MG63 (cell line): ENCODE results near the gene KRTAP12-1. TPM values are rescaled to one million over a fixed set of nuclear protein-coding genes. Genes with fewer than 3 reads are reported as not detected.
"Not testable (repeated sequence)": the region's sequence is repeated elsewhere in the genome, so short reads cannot be mapped to it uniquely, and the experiment has no call there.

Experiments used
- DNase-seq: peaks from one replicate; pipeline ENCODE4 v3.0.0-alpha.2; 2020
- H3K27me3 ChIP-seq: fragments of 250-450 bp; sonication (Bioruptor Pico); 2 replicates; pipeline ENCODE4 v1.5.1; 2020; ENCODE audit warnings: mild to moderate bottlenecking, moderate library complexity
- H3K36me3 ChIP-seq: fragments of 250-450 bp; sonication (Bioruptor Pico); 2 replicates; pipeline ENCODE4 v1.5.1; 2020; ENCODE audit warnings: mild to moderate bottlenecking, moderate library complexity
- H3K4me3 ChIP-seq: fragments of 250-450 bp; sonication (Bioruptor Pico); 2 replicates; pipeline ENCODE4 v1.5.1; 2020; ENCODE audit warnings: mild to moderate bottlenecking, moderate library complexity
- H3K9me3 ChIP-seq: fragments of 250-450 bp; sonication (Bioruptor Pico); 2 replicates; pipeline ENCODE4 v1.5.1; 2020; ENCODE audit warnings: mild to moderate bottlenecking, moderate library complexity
- total RNA-seq: library from RNA; depleted of rRNA; stranded (reverse); fragments of >200 nt; shearing (Covaris generic); gene quantifications from 2 replicates; pipeline ENCODE4 v1.2.3, GENCODE V29; 2014; ENCODE audit warnings: low replicate concordance

The KRTAP12-1 gene
- total RNA-seq, 1 experiment from 2014 or later = not detected

DNA sequence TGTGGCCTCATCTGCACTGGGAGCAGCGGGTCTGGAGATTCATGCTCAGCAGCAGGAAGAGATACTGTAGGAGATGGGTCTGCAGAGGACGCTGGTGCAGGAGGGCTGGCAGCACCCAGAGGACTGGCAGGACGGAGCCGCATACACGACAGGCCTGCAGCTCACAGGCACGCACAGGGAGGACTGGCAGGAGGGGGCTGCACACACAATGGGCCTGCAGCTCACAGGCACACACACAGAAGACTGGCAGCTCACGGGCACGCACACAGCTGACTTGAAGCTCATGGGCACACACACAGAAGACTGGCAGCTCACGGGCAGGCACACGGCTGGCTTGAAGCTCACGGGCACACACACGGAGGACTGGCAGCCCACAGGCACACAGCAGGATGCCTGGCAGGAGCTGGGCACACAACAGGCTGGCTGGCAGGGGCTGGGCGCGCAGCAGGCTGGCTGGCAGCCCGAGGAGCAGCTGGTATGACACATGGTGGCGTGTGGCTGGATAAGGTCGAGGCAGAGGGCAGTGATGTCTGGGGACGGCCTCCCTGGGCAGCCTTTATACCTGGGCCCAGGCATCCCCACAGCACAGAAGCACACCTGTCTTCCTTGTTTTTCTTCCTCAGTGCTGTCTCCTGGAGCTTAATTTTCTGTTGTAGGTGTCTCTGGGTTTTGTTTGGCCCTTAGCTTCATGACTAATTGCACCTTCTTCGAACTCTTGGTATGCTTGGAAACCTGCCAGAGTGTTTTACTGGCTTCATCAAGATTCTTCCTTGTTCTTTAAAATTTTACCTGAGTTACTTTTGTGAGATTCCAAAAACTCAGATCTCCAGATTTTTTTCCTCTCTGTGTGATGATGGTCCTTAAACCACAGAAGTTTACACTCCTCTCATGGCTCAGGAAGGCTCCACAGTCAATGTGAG is 15.3 kb downstream of the KRTAP12-1 start, which contains the start of gene KRTAP12-2:
KRTAP12-2 (minus strand) TSS at position 527 of the 920 bp plus-strand sequence; CDS start at position 486, 41 bp downstream.
- peak; percentile 86 for DNase-seq
- Histone ChIP-seq H3K9me3 (peaks cover 11% of the 10 kb centered on the region; the same call in 1 of the 2 replicates), H3K36me3 (no peaks in the 10 kb centered on the region), H3K4me3 (no peak within 1 kb of the TSS), H3K27me3 (no peaks in the 10 kb centered on the region; the same call in 1 of the 2 replicates)

DNA sequence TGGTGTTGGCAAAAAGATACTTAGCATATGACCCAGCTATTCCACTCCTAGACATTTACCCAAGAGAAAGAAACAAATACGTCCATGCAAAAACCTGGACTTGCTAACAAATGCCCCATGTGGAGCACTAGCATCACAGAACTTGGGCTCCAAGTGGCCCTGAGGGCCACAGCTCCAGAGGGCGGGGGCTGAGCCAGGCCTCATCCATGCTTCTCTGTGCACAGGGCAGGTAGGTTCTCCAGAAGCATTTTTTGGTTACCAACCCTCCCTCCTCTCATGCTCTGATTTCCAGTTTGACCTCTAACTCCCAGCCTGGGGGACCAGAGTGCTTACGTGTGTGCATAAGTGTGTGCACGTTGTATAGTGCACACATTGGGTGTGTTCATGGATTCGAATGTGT is 17.3 kb downstream of the KRTAP12-1 start:
- Histone ChIP-seq H3K27me3 (no peaks in the 10 kb centered on the region; the same call in 1 of the 2 replicates), H3K36me3 (no peaks in the 10 kb centered on the region), H3K9me3 (peaks cover 4% of the 10 kb centered on the region; the same call in 1 of the 2 replicates), H3K4me3 (no peak overlapping the region)
- DNase-seq = no peak

DNA sequence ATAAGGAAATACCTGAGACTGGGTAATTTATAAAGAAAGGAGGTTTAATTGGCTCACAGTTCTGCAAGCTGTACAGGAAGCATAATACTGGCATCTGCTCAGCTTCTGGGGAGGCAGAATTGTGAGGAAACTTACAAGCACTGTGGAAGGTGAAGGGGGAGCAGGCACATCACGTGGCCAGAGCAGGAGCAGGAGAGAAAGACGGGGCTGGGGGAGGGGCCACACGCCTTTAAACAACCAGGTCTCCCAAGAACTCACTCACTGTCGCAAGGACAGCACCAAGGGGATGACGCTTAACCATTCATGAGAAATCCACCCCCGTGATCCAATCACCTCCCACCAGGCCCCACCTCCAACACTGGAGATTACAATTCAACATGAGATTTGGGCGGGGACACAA is 20.4 kb downstream of the KRTAP12-1 start:
- H3K36me3 ChIP-seq, DNase-seq, H3K4me3 ChIP-seq, H3K9me3 ChIP-seq, H3K27me3 ChIP-seq: not testable (repeated sequence)

DNA sequence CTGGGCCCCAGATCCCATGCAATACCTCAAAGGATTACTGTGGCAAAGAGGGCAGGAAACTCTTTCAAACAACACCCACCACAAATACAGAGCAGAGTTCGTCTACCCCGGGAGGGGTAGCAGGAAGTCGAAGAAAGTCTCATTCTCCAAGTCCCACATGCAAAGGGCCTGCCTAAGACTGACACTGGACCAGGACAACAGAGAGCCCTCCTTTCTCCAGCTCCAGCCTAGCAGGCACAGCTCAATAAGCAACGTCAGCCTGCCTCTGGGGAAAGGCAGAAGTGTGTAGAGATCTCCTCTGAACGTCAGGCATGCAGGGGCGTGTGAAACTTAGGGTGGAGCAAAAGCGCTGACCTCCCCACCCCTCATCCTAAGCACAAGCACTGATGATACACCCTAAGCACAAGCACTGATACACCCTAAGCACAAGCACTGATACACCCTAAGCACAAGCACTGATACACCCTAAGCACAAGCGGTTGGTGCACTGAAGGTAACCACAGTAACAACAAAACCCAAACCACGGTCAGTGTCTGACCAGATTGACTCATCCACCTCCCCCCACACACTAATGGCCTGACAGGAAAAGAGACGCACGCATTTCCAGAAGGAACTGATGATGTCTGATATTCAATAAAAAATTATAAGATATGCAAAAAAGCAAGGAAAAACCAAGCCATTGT is 22.9 kb downstream of the KRTAP12-1 start:
- no peak for DNase-seq
- no peak overlapping the region for H3K4me3 ChIP-seq
- H3K36me3 ChIP-seq = no peaks in the 10 kb centered on the region
- H3K9me3 ChIP-seq = peaks cover 10% of the 10 kb centered on the region
- no peaks in the 10 kb centered on the region for H3K27me3 ChIP-seq

DNA sequence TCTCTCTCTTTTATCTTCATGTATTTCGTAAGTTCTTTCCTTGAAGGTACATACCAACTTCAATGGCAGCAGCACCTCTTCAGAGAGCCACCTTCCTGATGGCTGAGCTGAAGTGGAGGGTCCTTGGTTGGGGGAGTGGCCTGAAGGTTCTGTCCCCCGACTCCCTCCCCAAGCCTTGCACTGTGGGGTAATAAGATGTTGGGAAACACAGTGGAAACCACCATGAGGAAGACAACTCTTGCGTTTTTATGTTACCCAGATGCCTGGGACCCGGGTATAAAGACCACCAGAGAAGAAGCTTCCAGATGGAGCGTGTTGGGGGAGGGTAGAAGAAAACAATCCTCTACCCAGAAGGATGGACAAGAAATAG is 23.4 kb downstream of the KRTAP12-1 start:
- no peak for DNase-seq
- H3K36me3 ChIP-seq = no peaks in the 10 kb centered on the region
- no peak overlapping the region for H3K4me3 ChIP-seq
- H3K27me3 ChIP-seq = no peaks in the 10 kb centered on the region
- peaks cover 10% of the 10 kb centered on the region for H3K9me3 ChIP-seq

DNA sequence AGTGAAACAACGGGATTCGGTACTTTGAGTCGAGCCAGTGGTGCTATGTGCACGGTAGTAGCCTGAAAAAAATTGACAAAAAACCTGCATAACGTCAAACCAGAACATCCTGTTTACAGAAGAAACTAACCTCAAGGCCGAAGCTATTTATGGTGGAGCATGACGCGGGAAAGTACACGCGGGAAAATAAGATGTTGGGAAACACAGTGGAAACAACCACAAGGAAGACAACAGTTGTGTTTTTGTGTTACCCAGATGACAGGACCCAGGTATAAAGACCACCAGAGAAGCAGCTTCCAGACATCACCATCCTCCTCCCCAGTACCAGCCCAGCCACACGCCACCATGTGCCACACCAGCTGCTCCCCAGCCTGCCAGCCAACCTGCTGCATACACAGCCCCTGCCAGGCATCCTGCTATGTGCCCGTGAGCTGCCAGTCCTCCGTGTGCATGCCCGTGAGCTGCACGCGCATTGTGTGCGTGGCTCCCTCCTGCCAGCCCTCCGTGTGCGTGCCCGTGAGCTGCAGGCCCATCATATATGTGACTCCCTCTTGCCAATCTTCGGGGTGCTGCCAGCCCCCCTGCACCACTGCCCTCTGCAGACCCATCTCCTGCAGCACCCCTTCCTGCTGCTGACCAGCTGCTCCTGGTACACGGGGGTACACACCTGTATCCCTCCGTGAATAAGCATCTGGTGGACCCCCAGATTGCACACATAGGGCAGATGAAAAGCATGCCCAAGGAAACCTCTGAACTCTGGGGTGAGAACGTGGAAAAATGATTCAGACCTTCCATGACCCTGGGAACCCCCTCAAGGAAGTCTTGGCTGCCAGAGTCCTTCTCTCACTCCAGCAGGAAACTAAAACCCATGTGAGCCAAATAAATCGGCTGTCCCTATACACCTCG is 24.1 kb downstream of the KRTAP12-1 start, which contains the start of gene KRTAP12-3:
KRTAP12-3 (plus strand) TSS at position 298 of the 906 bp plus-strand sequence; CDS start at position 346, 48 bp downstream.
- Histone ChIP-seq H3K4me3 (no peak within 1 kb of the TSS), H3K9me3 (peaks cover 10% of the 10 kb centered on the region), H3K27me3 (no peaks in the 10 kb centered on the region), H3K36me3 (no peaks in the 10 kb centered on the region)
- DNase-seq = no peak

DNA sequence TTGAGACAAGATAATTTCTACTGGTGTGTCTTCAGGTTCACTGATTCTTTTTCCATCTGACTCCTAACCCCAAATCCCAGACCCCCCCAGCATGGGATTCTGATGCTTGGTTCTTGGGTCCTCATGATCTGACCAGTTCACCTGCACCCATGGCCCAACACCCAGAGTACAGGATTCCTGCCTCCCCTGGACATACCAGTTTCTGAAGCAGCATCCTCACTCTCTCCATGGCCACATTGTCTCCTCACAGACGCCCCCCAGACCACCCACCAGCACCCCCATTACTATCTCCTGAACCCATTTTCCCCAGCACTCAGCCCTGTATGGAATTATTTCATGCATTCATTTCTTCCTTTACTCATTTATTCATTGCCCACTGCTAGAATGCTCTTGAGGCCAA is 25.1 kb downstream of the KRTAP12-1 start:
- no peak for DNase-seq
- Histone ChIP-seq H3K36me3 (no peaks in the 10 kb centered on the region), H3K27me3 (no peaks in the 10 kb centered on the region), H3K9me3 (peaks cover 10% of the 10 kb centered on the region), H3K4me3 (no peak overlapping the region)

DNA sequence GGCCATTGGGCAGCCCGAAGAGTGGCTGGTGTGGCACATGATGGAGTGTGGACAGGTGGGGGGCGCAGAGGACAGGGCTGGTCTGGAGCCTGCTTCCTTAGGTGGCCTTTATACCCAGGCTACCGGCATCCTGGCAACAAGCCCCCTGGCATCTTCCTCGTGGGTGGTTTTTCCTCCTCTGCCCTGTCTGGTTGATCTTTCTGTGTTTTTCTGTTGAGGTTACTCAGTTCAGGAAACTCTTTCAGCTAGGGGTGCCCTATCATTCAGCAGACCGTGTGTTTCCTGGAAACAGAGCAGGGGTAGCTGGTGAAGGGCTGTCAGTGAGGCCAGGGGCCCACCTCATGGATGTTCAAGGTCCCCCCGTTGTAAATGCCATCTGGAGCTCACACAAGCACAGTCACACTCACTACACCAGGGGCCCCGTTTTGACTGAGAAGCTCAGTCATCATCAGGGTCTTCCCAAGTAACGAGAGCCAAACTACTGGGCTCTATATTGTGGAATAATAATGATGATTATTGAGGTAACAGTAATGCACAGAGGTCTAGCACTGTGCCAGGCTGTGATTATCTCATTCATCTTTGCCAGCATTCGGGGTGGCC is 27.3 kb downstream of the KRTAP12-1 start, which contains the start of gene KRTAP12-4:
KRTAP12-4 (minus strand) TSS at position 84 of the 600 bp plus-strand sequence; CDS start at position 39, 45 bp downstream.
- Histone ChIP-seq H3K27me3 (no peaks in the 10 kb centered on the region), H3K4me3 (no peak within 1 kb of the TSS), H3K9me3 (peaks cover 10% of the 10 kb centered on the region), H3K36me3 (no peaks in the 10 kb centered on the region)
- no peak for DNase-seq

DNA sequence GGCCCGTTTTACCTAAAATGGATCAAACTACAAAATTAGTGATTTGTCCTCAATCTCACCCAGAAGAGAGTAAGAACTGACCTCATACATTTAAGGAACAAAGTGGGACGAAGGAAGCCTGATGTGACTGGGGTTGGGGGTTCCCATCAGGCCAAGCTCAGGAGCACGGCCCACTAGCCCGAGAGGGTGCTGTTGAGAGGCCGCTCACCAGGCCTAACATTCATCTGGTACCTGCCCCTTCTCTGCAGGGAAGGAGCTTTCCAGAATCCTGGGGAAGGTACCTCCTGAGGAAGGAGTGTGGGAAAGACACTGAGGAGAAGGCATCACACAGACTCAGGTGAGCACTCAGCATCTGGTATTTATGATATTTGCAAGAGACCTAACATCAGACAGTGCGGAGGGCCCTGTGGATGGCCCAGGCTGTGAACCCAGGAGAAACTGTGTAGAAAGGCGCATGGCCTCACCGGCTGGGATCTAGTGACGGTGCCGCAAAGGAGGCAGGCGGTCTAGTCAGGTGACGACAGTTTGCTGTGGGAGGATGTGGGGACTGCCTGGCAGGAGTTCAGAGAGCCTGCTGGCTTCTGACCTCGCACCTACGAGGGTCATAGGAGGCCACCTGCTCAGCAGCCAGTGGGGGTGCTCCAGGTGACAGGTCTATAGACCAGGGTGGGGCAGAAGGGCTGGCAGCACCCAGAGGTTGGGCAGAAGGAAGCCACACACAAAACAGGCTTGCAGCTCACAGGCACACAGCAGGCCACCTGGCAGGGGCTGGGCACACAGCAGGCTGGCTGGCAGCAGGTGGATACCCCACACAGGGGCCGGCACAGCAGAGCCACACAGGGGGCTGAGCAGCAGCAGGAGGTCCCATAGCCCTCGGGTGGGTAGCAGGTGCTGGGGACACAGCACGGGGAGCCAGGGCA is 28.0 kb downstream of the KRTAP12-1 start:
- Histone ChIP-seq H3K27me3 (no peaks in the 10 kb centered on the region), H3K4me3 (no peak overlapping the region), H3K36me3 (no peaks in the 10 kb centered on the region), H3K9me3 (peaks cover 10% of the 10 kb centered on the region)
- no peak for DNase-seq

DNA sequence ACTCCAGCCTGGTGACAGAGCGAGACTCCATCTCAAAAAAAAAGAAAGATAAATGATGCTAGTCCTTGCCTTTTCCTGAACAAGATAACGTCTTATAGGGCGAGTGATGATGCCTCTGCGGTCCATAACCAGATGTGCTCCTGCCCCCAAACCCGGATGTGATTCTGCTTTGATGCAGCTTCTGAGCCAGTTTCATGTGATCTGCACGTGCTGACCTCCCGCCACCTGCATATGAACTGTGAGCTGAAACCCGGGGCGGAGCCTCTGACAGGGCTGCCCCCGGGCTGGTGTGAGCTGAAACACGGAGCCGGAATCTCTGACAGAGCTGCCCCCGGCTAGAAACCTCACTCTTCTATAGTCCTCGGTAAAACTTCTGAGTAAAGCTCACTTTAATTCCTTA is 28.8 kb downstream of the KRTAP12-1 start:
- Histone ChIP-seq H3K36me3 (no peaks in the 10 kb centered on the region), H3K4me3 (no peak overlapping the region), H3K9me3 (peaks cover 10% of the 10 kb centered on the region), H3K27me3 (no peaks in the 10 kb centered on the region)
- no peak for DNase-seq

DNA sequence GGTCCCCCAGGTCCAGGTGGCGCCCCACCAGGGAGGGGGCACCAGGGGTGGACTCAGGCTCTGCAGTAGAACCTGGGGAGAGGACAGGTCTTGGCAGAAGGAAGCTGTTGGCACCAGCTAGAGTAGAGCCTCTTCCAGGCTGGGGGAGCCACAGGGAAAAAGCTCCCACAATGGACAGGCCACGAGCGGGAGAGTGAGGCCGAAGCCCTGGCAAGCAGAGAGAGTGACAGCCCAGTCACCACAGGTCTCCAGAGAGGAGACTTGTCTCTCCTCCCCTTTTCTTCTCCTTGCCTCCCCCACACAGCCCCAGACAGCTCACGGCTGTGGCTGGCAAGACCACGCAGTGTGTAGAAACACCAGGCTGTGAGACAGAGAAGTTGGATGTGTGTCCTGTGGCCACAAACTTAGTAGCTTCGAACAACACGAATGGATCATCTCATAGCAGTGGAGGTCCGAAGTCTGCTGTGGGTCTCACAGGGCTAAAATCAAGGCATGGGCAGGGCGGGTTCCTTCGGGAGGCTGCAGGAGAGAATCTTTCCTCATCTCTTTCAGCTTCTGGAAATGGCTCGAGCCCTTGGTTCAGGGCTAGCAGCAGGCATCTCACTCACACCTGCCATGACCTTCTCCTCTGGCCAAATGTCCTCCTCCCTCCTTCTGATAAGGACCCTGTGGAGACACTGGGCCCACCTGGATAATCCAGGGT is 30.8 kb downstream of the KRTAP12-1 start:
- Histone ChIP-seq H3K36me3 (no peaks in the 10 kb centered on the region), H3K4me3 (no peak overlapping the region), H3K9me3 (peaks cover under 1% of the 10 kb centered on the region; the same call in 1 of the 2 replicates), H3K27me3 (no peaks in the 10 kb centered on the region; the same call in none of the 2 replicates)
- DNase-seq = no peak

DNA sequence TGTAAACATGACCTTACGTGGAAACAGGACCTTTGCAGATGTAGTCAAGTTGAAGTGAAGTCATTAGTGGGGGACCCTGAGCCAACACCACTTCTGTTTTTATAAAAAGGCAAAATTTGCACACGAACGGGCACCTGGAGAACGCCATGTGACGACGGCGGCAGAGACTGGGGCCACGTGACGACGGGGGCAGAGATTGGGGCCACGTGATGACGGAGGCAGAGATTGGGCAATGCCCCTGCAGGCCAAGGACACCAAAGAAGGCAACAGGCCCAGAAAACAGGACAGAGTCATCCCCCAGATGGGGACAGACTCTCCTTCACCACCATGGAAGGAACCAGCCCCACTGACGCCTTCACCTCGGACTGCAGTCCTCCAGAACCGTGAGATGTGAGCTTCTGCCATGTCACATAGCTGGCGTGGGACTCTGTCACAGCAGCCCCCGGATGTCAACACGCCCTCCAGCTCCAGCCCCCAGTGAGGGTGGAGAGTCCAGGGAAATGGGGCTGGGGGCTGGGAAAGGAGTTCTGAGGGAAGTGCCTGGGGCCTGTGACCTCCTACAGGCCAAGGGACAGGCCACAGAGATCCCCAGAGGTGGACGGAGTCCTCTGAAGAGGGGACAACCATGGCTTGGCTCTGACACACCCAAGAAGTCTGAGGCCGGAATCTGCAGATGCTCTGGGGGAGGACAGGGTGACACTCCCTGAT is 31.5 kb downstream of the KRTAP12-1 start:
- no peak for DNase-seq
- Histone ChIP-seq H3K27me3 (no peaks in the 10 kb centered on the region; the same call in none of the 2 replicates), H3K36me3 (no peaks in the 10 kb centered on the region), H3K9me3 (peaks cover 3% of the 10 kb centered on the region), H3K4me3 (no peak overlapping the region)

DNA sequence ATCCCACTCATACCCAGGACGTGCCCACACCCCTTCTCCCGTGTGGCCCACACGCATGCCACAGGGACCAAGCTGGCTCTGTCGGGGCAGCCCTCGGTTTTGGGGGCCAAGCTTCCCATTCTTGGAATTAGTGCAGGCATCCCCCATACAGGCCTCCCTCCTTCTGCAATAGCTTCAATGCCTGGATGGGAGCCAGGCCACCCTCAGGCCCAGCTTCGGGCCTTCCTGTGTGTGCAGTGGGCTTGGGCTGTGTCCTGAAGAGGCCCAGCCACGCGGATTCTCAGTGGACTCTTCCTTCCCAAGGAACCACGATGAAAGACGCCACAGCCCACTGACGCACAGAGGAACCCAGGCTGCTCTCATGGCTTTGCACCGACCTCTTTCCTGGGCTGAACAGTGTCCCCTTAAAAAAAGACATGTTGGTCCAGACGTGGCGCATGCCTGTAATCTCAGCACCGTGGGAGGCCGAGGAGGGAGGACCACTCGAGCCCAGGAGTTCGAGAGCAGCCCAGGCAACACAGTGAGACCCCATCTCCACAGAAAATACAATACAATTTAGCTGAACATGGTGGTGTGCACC is 32.4 kb downstream of the KRTAP12-1 start:
- H3K9me3 ChIP-seq = peaks cover 9% of the 10 kb centered on the region
- no peak overlapping the region for H3K4me3 ChIP-seq
- H3K36me3 ChIP-seq = no peaks in the 10 kb centered on the region
- no peak for DNase-seq
- H3K27me3 ChIP-seq = no peaks in the 10 kb centered on the region; the same call in none of the 2 replicates
